ENCODE data around the gene CHP1.
"Not testable (repeated sequence)": the region's sequence is repeated elsewhere in the genome, so short reads cannot be mapped to it uniquely, and the experiment has no call there.

GRCh38 chr15:41320805-41321330, 89.8 kb downstream of the CHP1 start:
- not testable (repeated sequence) for TF ChIP-seq CTCF, POLR2A, POLR2AphosphoS5 (IDR thresholded peaks at IDR 0.05)
